ENCODE results near the gene SHROOM3.

Gene SHROOM3

GRCh38 chr4:76765473-76766183 is 330.6 kb downstream of the SHROOM3 start:
- TF ChIP-seq TEAD4 (IDR thresholded peaks at IDR 0.05), result no peak
- TF ChIP-seq MAX (IDR thresholded peaks at IDR 0.05), result no peak
- TF ChIP-seq EGR1 (IDR thresholded peaks at IDR 0.05), result no peak
- TF ChIP-seq CREB1 (IDR thresholded peaks at IDR 0.05; ENCODE audit: low read depth), result no peak
- no peak for TF ChIP-seq YY1 (IDR thresholded peaks at IDR 0.05; ENCODE audit: low read depth)
- TF ChIP-seq REST (IDR thresholded peaks at IDR 0.05; ENCODE audit: low read depth), result no peak
- TF ChIP-seq EP300 (IDR thresholded peaks at IDR 0.05; ENCODE audit: borderline replicate concordance), result no peak
- no peak for TF ChIP-seq TCF12 (IDR thresholded peaks at IDR 0.05; ENCODE audit: low read depth)
- TF ChIP-seq FOXM1 (IDR thresholded peaks at IDR 0.05; ENCODE audit: borderline replicate concordance, low read depth), result no peak
- TF ChIP-seq ZBTB7A (IDR thresholded peaks at IDR 0.05; ENCODE audit: low read depth), result no peak
- TF ChIP-seq CEBPB (IDR thresholded peaks at IDR 0.05), result no peak
- no peak for TF ChIP-seq NFIC (IDR thresholded peaks at IDR 0.05)

- TF ChIP-seq CEBPB (IDR thresholded peaks at IDR 0.05) (no peak), TEAD4 (IDR thresholded peaks at IDR 0.05) (no peak), TCF12 (IDR thresholded peaks at IDR 0.05; ENCODE audit: low read depth) (no peak), NFIC (IDR thresholded peaks at IDR 0.05) (no peak), TAF1 (IDR thresholded peaks at IDR 0.05; ENCODE audit: low read depth) (no peak), CREB1 (IDR thresholded peaks at IDR 0.05; ENCODE audit: low read depth) (no peak), FOXM1 (IDR thresholded peaks at IDR 0.05; ENCODE audit: borderline replicate concordance, low read depth) (no peak), EP300 (IDR thresholded peaks at IDR 0.05; ENCODE audit: borderline replicate concordance) (no peak), RAD21 (IDR thresholded peaks at IDR 0.05; ENCODE audit: low read depth) (no peak), MAX (IDR thresholded peaks at IDR 0.05) (no peak), YY1 (IDR thresholded peaks at IDR 0.05; ENCODE audit: low read depth) (no peak), USF1 (IDR thresholded peaks at IDR 0.05) (no peak), EGR1 (IDR thresholded peaks at IDR 0.05) (no peak), REST (IDR thresholded peaks at IDR 0.05; ENCODE audit: low read depth) (no peak), ZBTB7A (IDR thresholded peaks at IDR 0.05; ENCODE audit: low read depth) (no peak)
These were observed 333.0 kb downstream of the SHROOM3 start for GRCh38 chr4:76767983-76768382.

GRCh38 chr4:76772498-76773106 is 337.6 kb downstream of the SHROOM3 start:
- TF ChIP-seq EGR1 (IDR thresholded peaks at IDR 0.05) (no peak), YY1 (IDR thresholded peaks at IDR 0.05; ENCODE audit: low read depth) (no peak), ZBTB7A (IDR thresholded peaks at IDR 0.05; ENCODE audit: low read depth) (no peak), NFIC (IDR thresholded peaks at IDR 0.05) (no peak), TCF12 (IDR thresholded peaks at IDR 0.05; ENCODE audit: low read depth) (no peak), USF1 (IDR thresholded peaks at IDR 0.05) (no peak), MAX (IDR thresholded peaks at IDR 0.05) (no peak)

GRCh38 chr4:76773766-76774165 is 338.7 kb downstream of the SHROOM3 start:
- TF ChIP-seq TAF1 (IDR thresholded peaks at IDR 0.05; ENCODE audit: low read depth), result no peak
- no peak for TF ChIP-seq RAD21 (IDR thresholded peaks at IDR 0.05; ENCODE audit: low read depth)
- TF ChIP-seq EP300 (IDR thresholded peaks at IDR 0.05; ENCODE audit: borderline replicate concordance), result no peak

GRCh38 chr4:76779740-76780459 is 344.9 kb downstream of the SHROOM3 start:
- TF ChIP-seq CEBPB (IDR thresholded peaks at IDR 0.05) (no peak), ZBTB7A (IDR thresholded peaks at IDR 0.05; ENCODE audit: low read depth) (no peak), EP300 (IDR thresholded peaks at IDR 0.05; ENCODE audit: borderline replicate concordance) (no peak), TCF12 (IDR thresholded peaks at IDR 0.05; ENCODE audit: low read depth) (no peak), FOXM1 (IDR thresholded peaks at IDR 0.05; ENCODE audit: borderline replicate concordance, low read depth) (no peak), REST (IDR thresholded peaks at IDR 0.05; ENCODE audit: low read depth) (no peak), CREB1 (IDR thresholded peaks at IDR 0.05; ENCODE audit: low read depth) (no peak), USF1 (IDR thresholded peaks at IDR 0.05) (no peak), EGR1 (IDR thresholded peaks at IDR 0.05) (no peak), MAX (IDR thresholded peaks at IDR 0.05) (no peak), TEAD4 (IDR thresholded peaks at IDR 0.05) (no peak), TAF1 (IDR thresholded peaks at IDR 0.05; ENCODE audit: low read depth) (no peak), NFIC (IDR thresholded peaks at IDR 0.05) (no peak), RAD21 (IDR thresholded peaks at IDR 0.05; ENCODE audit: low read depth) (no peak)

Measured in Ishikawa (cell line).